GM12878 (cell line): Measurements from ENCODE around the gene SLC25A11. TPM values are rescaled to one million over a fixed set of nuclear protein-coding genes. Genes with fewer than 3 reads are reported as not detected.
A peak's percentile ranks its signal among the peaks of the same experiment; 100 is the strongest.

Experiments
- ATAC-seq: fragments of 200-7000 bp; cut with Tn5 transposase; 3 replicates; pipeline ENCODE4 v1.9.1; 2020; ENCODE audit warnings: mild to moderate bottlenecking, moderate library complexity
- BruUV-seq: library from RNA; stranded (reverse); fragments of 400-500 nt; replicated peaks from 2 replicates; lab custom pipeline; 2021; lab: Mats Ljungman, UMichigan
- CTCF ChIA-PET: fragments of 300-600 bp; sonication (Branson Sonifier 250); formaldehyde crosslinking; extraction: SDS; loops from one replicate; lab custom pipeline; 2021; ENCODE audit warnings: inconsistent platforms; lab: Yijun Ruan, JAX
- POLR2A ChIA-PET: fragments of 350-600 bp; formaldehyde crosslinking; extraction: SDS; loops from one replicate; lab custom pipeline; 2021; ENCODE audit warnings: inconsistent platforms; lab: Charles Lee
- RAD21 ChIA-PET: fragments of 300-600 bp; sonication (Branson Sonifier 250); formaldehyde crosslinking; loops from one replicate; lab custom pipeline; 2023; ENCODE audit warnings: antibody characterized with exemption; ENCODE audit not compliant: unreplicated experiment; lab: Charles Lee
- SMC1A ChIA-PET: fragments of 300-600 bp; sonication (Branson Sonifier 250); formaldehyde crosslinking; loops from one replicate; lab custom pipeline; 2023; ENCODE audit not compliant: unreplicated experiment, uncharacterized antibody; lab: Charles Lee
- DNase-seq: peaks from one replicate; pipeline ENCODE4 v3.0.0-alpha.2; 2011; ENCODE audit warnings: low read depth, low spot score
- FAIRE-seq: peaks from 3 replicates; lab custom pipeline; 2011; peaks lifted over from hg19 to GRCh38; lab: Jason Lieb, UNC
- H2AFZ ChIP-seq: 2 replicates; pipeline ENCODE4 v1.6.0; 2011; ENCODE audit warnings: low read depth, low read length, control low read depth; ENCODE audit not compliant: control insufficient read depth
- H3K27ac ChIP-seq: 2 replicates; pipeline ENCODE4 v1.5.1; 2011; ENCODE audit warnings: control low read depth; ENCODE audit not compliant: control insufficient read depth, insufficient read depth
- H3K27me3 ChIP-seq, 2 experiments: replicated peaks in 1 of 2; 2 replicates each; pipeline versions ENCODE4 v1.6.0 to v1.6.1; 2011; ENCODE audit warnings: low read length in 1 of 2; ENCODE audit not compliant: control insufficient read depth in 2 of 2, insufficient read depth in 2 of 2
- H3K36me3 ChIP-seq, 2 experiments: 2 replicates each; pipeline ENCODE4 v1.5.1; 2011; ENCODE audit warnings: low read length in 1 of 2; ENCODE audit not compliant: control insufficient read depth in 2 of 2, insufficient read depth in 2 of 2
- H3K4me1 ChIP-seq: 2 replicates; pipeline ENCODE4 v1.6.1; 2011; ENCODE audit warnings: mild to moderate bottlenecking, low read length, moderate library complexity, mixed read lengths; ENCODE audit not compliant: control insufficient read depth, insufficient read depth
- H3K4me2 ChIP-seq: 2 replicates; pipeline ENCODE4 v1.6.0; 2011; ENCODE audit warnings: control low read depth; ENCODE audit not compliant: control insufficient read depth, insufficient read depth
- H3K4me3 ChIP-seq: fragments of 200-600 bp; sonication (generic); 2 replicates; pipeline ENCODE4 v1.5.1; 2016
- H3K79me2 ChIP-seq: 2 replicates; pipeline ENCODE4 v1.6.0; 2011; ENCODE audit warnings: low read length; ENCODE audit not compliant: control insufficient read depth, insufficient read depth
- H3K9ac ChIP-seq: 2 replicates; pipeline ENCODE4 v1.8.0; 2011; ENCODE audit warnings: low read length, control low read depth, mixed read lengths; ENCODE audit not compliant: control insufficient read depth, insufficient read depth
- H3K9me3 ChIP-seq: replicated peaks from 3 replicates; pipeline ENCODE4 v1.5.1; 2011; ENCODE audit warnings: mild to moderate bottlenecking, low read length; ENCODE audit not compliant: control insufficient read depth, insufficient read depth
- H4K20me1 ChIP-seq: 2 replicates; pipeline ENCODE4 v1.6.0; 2011; ENCODE audit not compliant: control insufficient read depth, insufficient read depth
- BMI1 ChIP-seq: fragments of 450-650 bp; IDR thresholded peaks from 2 replicates; pipeline ENCODE4 v1.6.1; 2016; ENCODE audit warnings: mild to moderate bottlenecking, moderate library complexity, borderline replicate concordance
- HCFC1 ChIP-seq: fragments of 150-350 bp; IDR thresholded peaks from 2 replicates; pipeline ENCODE4 v1.6.1; 2014; ENCODE audit warnings: low read length
- HDGF ChIP-seq: fragments of 450-650 bp; IDR thresholded peaks from 2 replicates; pipeline ENCODE4 v1.6.1; 2016; ENCODE audit warnings: antibody characterized with exemption
- IKZF2 ChIP-seq, 2 experiments: fragments of 450-650 bp; IDR thresholded peaks; 2 replicates each; pipeline ENCODE4 v1.6.1; 2017; ENCODE audit warnings: mild to moderate bottlenecking in 2 of 2, moderate library complexity in 2 of 2
- PBX3 ChIP-seq: IDR thresholded peaks from 2 replicates; pipeline ENCODE4 v1.6.1; 2011; ENCODE audit warnings: mild to moderate bottlenecking, low read depth, low read length, moderate library complexity; ENCODE audit not compliant: insufficient replicate concordance
- RCOR1 ChIP-seq: conservative IDR thresholded peaks from 2 replicates; pipeline ENCODE4 v1.6.1; 2012; ENCODE audit warnings: low read depth, low read length, improper control_type of control experiment
- RUNX3 ChIP-seq: IDR thresholded peaks from 2 replicates; pipeline ENCODE4 v1.6.1; 2012; ENCODE audit warnings: low read length, inconsistent platforms
- SMAD1 ChIP-seq: fragments of 450-650 bp; IDR thresholded peaks from 2 replicates; pipeline ENCODE4 v1.6.1; 2018; ENCODE audit warnings: mild to moderate bottlenecking, low read depth; ENCODE audit not compliant: partially characterized antibody
- SPI1 ChIP-seq: IDR thresholded peaks from 2 replicates; pipeline ENCODE4 v1.6.1; 2011; ENCODE audit warnings: low read depth, mild to moderate bottlenecking, low read length, moderate library complexity, borderline replicate concordance; ENCODE audit not compliant: insufficient read depth
- TCF12 ChIP-seq: IDR thresholded peaks from 2 replicates; pipeline ENCODE4 v1.6.1; 2011; ENCODE audit warnings: low read depth, mild to moderate bottlenecking, low read length
- WRNIP1 ChIP-seq: IDR thresholded peaks from 2 replicates; pipeline ENCODE4 v1.6.1; 2011; ENCODE audit warnings: low read depth, low read length, improper control_type of control experiment, borderline replicate concordance
- in situ Hi-C: fragments of 300-500 bp; cut with MboI; formaldehyde crosslinking; loops from 9 replicates; pipeline ENCODE4 v1.14.3; 2018; ENCODE audit warnings: mixed read lengths
- intact Hi-C: fragments of 100-400 bp; cut with micrococcal nuclease; formaldehyde crosslinking; loops from one replicate; pipeline ENCODE4 v1.14.2; 2022; ENCODE audit not compliant: unreplicated experiment
- polyA plus RNA-seq, 11 experiments: library from polyadenylated mRNA; depleted of rRNA in 4 of 11; unstranded in 6 of 11; stranded (reverse) in 5 of 11; fragments of >200 nt; fragmentation: Nextera tagmentation in 4 of 11; fragmentation: Illumina TruSeq in 1 of 11; extraction: Ambion mirVana in 4 of 11; extraction: Trizol in 1 of 11; gene quantifications; 1 replicate in 1 of 11; 2 replicates in 10 of 11; pipeline versions ENCODE4 v1.2.1 to v1.2.3, GENCODE V29; 2011 to 2016; ENCODE audit warnings: inconsistent platforms in 2 of 11, missing spikeins in 2 of 11, low read depth in 1 of 11
- total RNA-seq, 4 experiments: library from RNA; depleted of rRNA in 3 of 4; stranded (reverse); fragments of >200 nt in 3 of 4; fragmentation: Illumina TruSeq in 1 of 4; extraction: Trizol in 1 of 4; gene quantifications; 2 replicates each; pipeline versions ENCODE4 v1.2.1 to v1.2.3, GENCODE V29; 2013 to 2021
- TF ChIP-seq, protein P1 (sequence below): fragments of 450-650 bp; IDR thresholded peaks from 2 replicates; pipeline ENCODE4 v1.6.1; 2014; ENCODE audit warnings: mild to moderate bottlenecking
- TF ChIP-seq, protein P2 (sequence below): fragments of 450-650 bp; IDR thresholded peaks from 2 replicates; pipeline ENCODE4 v1.6.1; 2017; ENCODE audit warnings: low read depth, mild to moderate bottlenecking, moderate library complexity

SLC25A11 gene
- total and polyA plus RNA-seq, 10 of the 15 experiments (the other 5 are each of a cell fraction or from before 2014, with no cell fraction given): 5.8 to 142 (median 65.0) TPM

DNA sequence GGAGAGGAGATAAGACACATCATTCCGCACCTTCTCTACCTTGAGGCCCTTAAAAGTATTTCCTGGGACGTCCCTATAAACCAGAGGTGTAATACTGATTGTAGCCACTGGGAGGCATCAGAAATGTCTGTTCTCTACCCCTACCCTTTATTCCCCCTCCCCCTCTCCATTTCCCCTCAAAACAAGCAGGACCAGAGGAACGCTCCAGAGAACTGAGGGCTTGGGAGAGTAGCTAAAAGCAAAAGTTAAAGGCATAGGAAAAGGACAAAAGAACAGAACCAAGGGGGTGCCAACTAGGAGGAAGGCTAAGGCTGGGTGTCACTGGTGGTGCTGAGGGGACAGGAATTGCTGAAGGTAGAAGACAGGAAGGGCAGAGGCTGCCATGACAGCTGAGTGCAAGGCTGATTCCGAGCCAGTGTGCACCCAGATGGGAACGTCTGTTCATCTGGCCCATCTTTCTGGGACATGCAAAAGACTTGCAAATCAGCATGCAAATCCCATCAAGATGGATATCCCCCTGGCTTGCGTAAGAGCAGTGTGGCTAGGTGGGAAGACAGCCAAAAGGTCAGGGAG, 40.9 kb upstream of the SLC25A11 start (continued):
- TF ChIP-seq HDGF (peak; percentile 42; the same call in 1 of the 2 replicates), RCOR1 (no peak), RUNX3 (0 out of 2 replicates have a peak, but pooled peaks have one; percentile 13)
- TF ChIP-seq, protein P1, sequence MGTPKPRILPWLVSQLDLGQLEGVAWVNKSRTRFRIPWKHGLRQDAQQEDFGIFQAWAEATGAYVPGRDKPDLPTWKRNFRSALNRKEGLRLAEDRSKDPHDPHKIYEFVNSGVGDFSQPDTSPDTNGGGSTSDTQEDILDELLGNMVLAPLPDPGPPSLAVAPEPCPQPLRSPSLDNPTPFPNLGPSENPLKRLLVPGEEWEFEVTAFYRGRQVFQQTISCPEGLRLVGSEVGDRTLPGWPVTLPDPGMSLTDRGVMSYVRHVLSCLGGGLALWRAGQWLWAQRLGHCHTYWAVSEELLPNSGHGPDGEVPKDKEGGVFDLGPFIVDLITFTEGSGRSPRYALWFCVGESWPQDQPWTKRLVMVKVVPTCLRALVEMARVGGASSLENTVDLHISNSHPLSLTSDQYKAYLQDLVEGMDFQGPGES: no peak

- Histone ChIP-seq H3K79me2 (no peaks in the 10 kb centered on the region), H3K9me3 (no peaks in the 10 kb centered on the region), H2AFZ (no peak overlapping the region), H3K4me3 (no peak overlapping the region), H3K4me1 (peaks cover 12% of the 10 kb centered on the region), H3K27me3 (no peaks in the 10 kb centered on the region), H4K20me1 (no peaks in the 10 kb centered on the region), H3K27ac (no peak overlapping the region), H3K4me2 (no peak overlapping the region), H3K9ac (no peak overlapping the region), H3K36me3 (peaks cover 12 to 22% of the 10 kb centered on the region in 2 experiments; a peak in 3 of 4 replicates)
- no peak for FAIRE-seq
- ChIA-PET RAD21 (interaction anchor here (1.5 kb wide), 1 partner anchor 39 kb away, joined by 6 read pairs; the partner anchor contains the start of genes RNF167 and SLC25A11), SMC1A (interaction anchor here (2.2 to 3.6 kb wide), 2 partner anchors 69 to 83 kb away, joined by 8 to 29 read pairs; no protein-coding TSS in a partner anchor), CTCF (interaction anchor here (4.5 kb wide), 1 partner anchor 83 kb away, joined by 55 read pairs; no protein-coding TSS in a partner anchor), POLR2A (interaction anchor here (0.7 kb wide), 1 partner anchor 89 kb away, joined by 3 read pairs; no protein-coding TSS in a partner anchor)
- no TSS peak for BruUV-seq
- no peak for DNase-seq
- in situ Hi-C loops: no loop called here
- no peak for ATAC-seq
- intact Hi-C loops: no loop called here
- TF ChIP-seq BMI1: no peak
- no peak for TF ChIP-seq SPI1
- no peak for TF ChIP-seq IKZF2 (IDR thresholded peaks at IDR 0.05)
- no peak for TF ChIP-seq PBX3
- TF ChIP-seq SMAD1: no peak
- no peak for TF ChIP-seq RCOR1
- TF ChIP-seq, protein P2, sequence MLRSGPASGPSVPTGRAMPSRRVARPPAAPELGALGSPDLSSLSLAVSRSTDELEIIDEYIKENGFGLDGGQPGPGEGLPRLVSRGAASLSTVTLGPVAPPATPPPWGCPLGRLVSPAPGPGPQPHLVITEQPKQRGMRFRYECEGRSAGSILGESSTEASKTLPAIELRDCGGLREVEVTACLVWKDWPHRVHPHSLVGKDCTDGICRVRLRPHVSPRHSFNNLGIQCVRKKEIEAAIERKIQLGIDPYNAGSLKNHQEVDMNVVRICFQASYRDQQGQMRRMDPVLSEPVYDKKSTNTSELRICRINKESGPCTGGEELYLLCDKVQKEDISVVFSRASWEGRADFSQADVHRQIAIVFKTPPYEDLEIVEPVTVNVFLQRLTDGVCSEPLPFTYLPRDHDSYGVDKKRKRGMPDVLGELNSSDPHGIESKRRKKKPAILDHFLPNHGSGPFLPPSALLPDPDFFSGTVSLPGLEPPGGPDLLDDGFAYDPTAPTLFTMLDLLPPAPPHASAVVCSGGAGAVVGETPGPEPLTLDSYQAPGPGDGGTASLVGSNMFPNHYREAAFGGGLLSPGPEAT: no peak
- no peak for TF ChIP-seq WRNIP1
- no peak for TF ChIP-seq TCF12
- TF ChIP-seq HCFC1: no peak
These were observed 38.9 kb upstream of the SLC25A11 start for GRCh38 chr17:4978726-4979125.
